B cell (primary cell): ENCODE data around the gene ZNF324. TPM values are rescaled to one million over a fixed set of nuclear protein-coding genes. Genes with fewer than 3 reads are reported as not detected.
"Not testable (repeated sequence)": the region's sequence is repeated elsewhere in the genome, so short reads cannot be mapped to it uniquely, and the experiment has no call there.

Experiments used
- ATAC-seq: fragments of 200-7000 bp; cut with Tn5 transposase; one replicate; pipeline ENCODE4 v1.10.0; 2021; ENCODE audit warnings: low read depth, mild to moderate bottlenecking, moderate number of reproducible peaks, moderate library complexity
- CTCF ChIA-PET: fragments of 350-600 bp; sonication (Branson Sonifier 250); formaldehyde crosslinking; loops from one replicate; lab custom pipeline; 2021; ENCODE audit warnings: antibody characterized with exemption, inconsistent platforms; lab: Charles Lee
- POLR2A ChIA-PET: fragments of 350-600 bp; sonication (Branson Sonifier 250); formaldehyde crosslinking; loops from one replicate; lab custom pipeline; 2021; ENCODE audit warnings: antibody characterized with exemption; lab: Charles Lee
- DNase-seq: peaks from one replicate; pipeline ENCODE4 v3.0.0; 2013
- H2AFZ ChIP-seq: 2 replicates; pipeline ENCODE4 v1.6.1; 2012; ENCODE audit warnings: mild to moderate bottlenecking, low read depth, low read length; ENCODE audit not compliant: insufficient read depth, poor library complexity, severe bottlenecking
- H3K27ac ChIP-seq, 2 donors: 1 replicate in 1 of 2; 2 replicates in 1 of 2; pipeline ENCODE4 v1.5.1; 2012 to 2013; ENCODE audit warnings: low read length in 2 of 2, mild to moderate bottlenecking in 2 of 2, moderate library complexity in 1 of 2
- H3K27me3 ChIP-seq, 4 experiments: fragments of 200-600 bp in 1 of 4; sonication (generic) in 1 of 4; replicated peaks in 1 of 4; 1 replicate in 2 of 4; 2 replicates in 2 of 4; pipeline versions ENCODE4 v1.6.1 to v1.7.0; 2013 to 2016; ENCODE audit warnings: low read length in 3 of 4, mild to moderate bottlenecking in 2 of 4, mixed read lengths in 1 of 4, moderate library complexity in 1 of 4; ENCODE audit not compliant: insufficient read depth in 4 of 4, control insufficient read depth in 3 of 4; ENCODE audit errors: control extremely low read depth in 1 of 4
- H3K36me3 ChIP-seq, 2 experiments: replicated peaks in 1 of 2; 1 replicate in 1 of 2; 2 replicates in 1 of 2; pipeline versions ENCODE4 v1.6.1 to v1.7.1; 2013; ENCODE audit warnings: low read length in 1 of 2; ENCODE audit not compliant: insufficient read depth in 2 of 2, control insufficient read depth in 1 of 2; ENCODE audit errors: control extremely low read depth in 1 of 2, extremely low read depth in 1 of 2
- H3K4me1 ChIP-seq, 2 donors: fragments of 200-600 bp in 1 of 2; sonication (generic) in 1 of 2; 1 replicate in 1 of 2; 2 replicates in 1 of 2; pipeline versions ENCODE4 v1.5.1 to v1.6.1; 2013 to 2017; ENCODE audit warnings: low read length in 2 of 2; ENCODE audit not compliant: control insufficient read depth in 2 of 2, insufficient read depth in 2 of 2
- H3K4me2 ChIP-seq: replicated peaks from 2 replicates; pipeline ENCODE3; 2012; ENCODE audit warnings: mild to moderate bottlenecking, low read depth, low read length; ENCODE audit not compliant: poor library complexity, severe bottlenecking
- H3K4me3 ChIP-seq, 5 experiments: fragments of 200-600 bp in 1 of 5; sonication (generic) in 1 of 5; 1 replicate in 3 of 5; 2 replicates in 2 of 5; pipeline versions ENCODE4 v1.5.1 to v1.7.0; 2011 to 2016; ENCODE audit warnings: low read length in 4 of 5, mild to moderate bottlenecking in 4 of 5, low read depth in 2 of 5, control low read depth in 1 of 5, moderate library complexity in 1 of 5; ENCODE audit not compliant: insufficient read depth in 1 of 5; ENCODE audit errors: control extremely low read depth in 1 of 5, extremely low read depth in 1 of 5
- H3K79me2 ChIP-seq: fragments of 200-600 bp; sonication (generic); one replicate; pipeline ENCODE4 v1.6.0; 2016; ENCODE audit warnings: low read length; ENCODE audit not compliant: control insufficient read depth, insufficient read depth
- H3K9ac ChIP-seq: fragments of 200-600 bp; sonication (generic); 2 replicates; pipeline ENCODE4 v1.6.1; 2017; ENCODE audit warnings: mild to moderate bottlenecking, low read length, moderate library complexity
- H3K9me3 ChIP-seq, 3 donors: one replicate each; pipeline versions ENCODE4 v1.6.1 to v1.7.1; 2013; ENCODE audit warnings: low read length in 2 of 3; ENCODE audit not compliant: control insufficient read depth in 2 of 3, insufficient read depth in 1 of 3; ENCODE audit errors: control extremely low read depth in 1 of 3
- H4K20me1 ChIP-seq: 2 replicates; pipeline ENCODE4 v1.6.0; 2012; ENCODE audit warnings: mild to moderate bottlenecking, low read length; ENCODE audit not compliant: insufficient read depth, control insufficient read depth, poor library complexity, severe bottlenecking
- H3K27ac Mint-ChIP-seq: one replicate; pipeline ENCODE4 v1.8.0; 2021; ENCODE audit warnings: mixed read lengths
- H3K27me3 Mint-ChIP-seq: one replicate; pipeline ENCODE4 v1.8.0; 2021; ENCODE audit warnings: mixed read lengths
- H3K4me1 Mint-ChIP-seq: one replicate; pipeline ENCODE4 v1.8.0; 2021; ENCODE audit warnings: mixed read lengths
- H3K4me3 Mint-ChIP-seq: one replicate; pipeline ENCODE4 v1.8.0; 2021; ENCODE audit warnings: mixed read lengths
- H3K9me3 Mint-ChIP-seq: one replicate; pipeline ENCODE4 v1.8.0; 2022; ENCODE audit warnings: mixed read lengths; ENCODE audit not compliant: insufficient read depth
- EZH2 ChIP-seq: IDR thresholded peaks from 2 replicates; pipeline ENCODE4 v1.6.1; 2012; ENCODE audit warnings: borderline replicate concordance, low read depth, mild to moderate bottlenecking, moderate library complexity, low read length; ENCODE audit not compliant: insufficient read depth, poor library complexity, severe bottlenecking
- WGBS: methylation state at CpG from one replicate; pipeline ENCODE4 v1.1.5; 2013; ENCODE audit warnings: missing lambda C conversion rate; ENCODE audit not compliant: insufficient coverage; 5-methylcytosine and 5-hydroxymethylcytosine counted together
- intact Hi-C: fragments of 100-400 bp; cut with micrococcal nuclease; formaldehyde crosslinking; loops from one replicate; pipeline ENCODE4 v1.10.0; 2022
- polyA plus RNA-seq: library from polyadenylated mRNA; depleted of rRNA; stranded (reverse); fragments of >200 nt; gene quantifications from 2 replicates; pipeline ENCODE4 v1.2.3, GENCODE V29; 2012
- total RNA-seq, 2 donors: library from RNA; stranded (reverse); fragments of 120-200 nt in 1 of 2; gene quantifications; 1 replicate in 1 of 2; 2 replicates in 1 of 2; pipeline versions ENCODE4 v1.2.3 to v1.2.4, GENCODE V29; 2013 to 2022
- TF ChIP-seq, protein P1 (sequence below): fragments of 200-600 bp; IDR thresholded peaks from one replicate; pipeline ENCODE4 v1.8.0; 2022; ENCODE audit warnings: antibody characterized with exemption, mild to moderate bottlenecking

The ZNF324 gene
- total and polyA plus RNA-seq, 2 donors (not counting 1 experiment from before 2014, with no cell fraction given): 12.8 to 21.0 TPM

DNA sequence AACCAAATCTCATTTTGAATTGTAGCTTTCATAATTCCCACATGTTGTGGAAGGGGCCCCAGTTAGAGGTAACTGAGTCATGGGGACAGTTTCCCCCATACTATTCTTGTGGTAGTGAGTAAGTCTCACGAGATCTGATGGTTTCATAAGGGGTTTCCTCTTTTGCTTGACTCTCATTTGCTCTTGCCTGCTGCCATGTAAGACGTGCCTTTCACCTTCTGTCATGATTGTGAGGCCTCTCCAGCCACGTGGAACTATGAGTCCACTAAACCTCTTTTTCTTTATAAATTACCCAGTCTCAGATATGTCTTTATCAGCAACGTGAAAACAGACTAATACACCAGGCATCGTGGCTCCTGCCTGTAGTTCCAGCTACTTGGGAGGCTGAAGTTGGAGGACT, 16.9 kb upstream of the ZNF324 start:
- H3K9ac ChIP-seq, H3K27ac ChIP-seq, DNase-seq, H3K4me2 ChIP-seq, H3K36me3 ChIP-seq, H3K9me3 Mint-ChIP-seq, H3K79me2 ChIP-seq, H2AFZ ChIP-seq, H3K4me3 ChIP-seq, POLR2A ChIA-PET, H3K27ac Mint-ChIP-seq, H4K20me1 ChIP-seq, CTCF ChIA-PET, ATAC-seq, H3K4me3 Mint-ChIP-seq: not testable (repeated sequence)
- Histone ChIP-seq H3K9me3 (peaks cover 3 to 13% (median 6%) of the 10 kb centered on the region in 3 donors), H3K4me1 (peaks cover 5 to 12% of the 10 kb centered on the region in 2 donors), H3K27me3 (peaks cover 0 to 29% (median 2%) of the 10 kb centered on the region in 4 experiments)
- H3K4me1 Mint-ChIP-seq: peaks cover 20% of the 10 kb centered on the region
- peaks cover 17% of the 10 kb centered on the region for H3K27me3 Mint-ChIP-seq
- intact Hi-C loops: loop anchor here (5.0 kb wide), 2 partner anchors 88 to 123 kb away; partner anchors contain the start of genes ZNF497 and ZSCAN22
- 40% methylated on average over 2 of the region's 5 CpGs for WGBS

GRCh38 chr19:58450856-58451357, 16.0 kb upstream of the ZNF324 start:
- Histone ChIP-seq H3K4me1 (peaks cover 5 to 12% of the 10 kb centered on the region in 2 donors), H3K27ac (no peak overlapping the region), H3K27me3 (peaks cover 0 to 29% (median 2%) of the 10 kb centered on the region in 4 experiments), H3K9me3 (peaks cover 3 to 13% (median 6%) of the 10 kb centered on the region in 3 donors), H3K36me3 (peaks cover 0 to 5% of the 10 kb centered on the region in 2 experiments), H3K4me3 (peak overlapping the region; percentile 55 to 81 (median 73)), H2AFZ (peak overlapping the region; percentile 92), H3K4me2 (peak overlapping the region; percentile 93), H3K9ac (peak overlapping the region; percentile 82), H3K79me2 (peaks cover 6% of the 10 kb centered on the region), H4K20me1 (no peaks in the 10 kb centered on the region)
- CTCF ChIA-PET: interaction anchor here (1.2 kb wide), 1 partner anchor 42 kb away, joined by 5 read pairs; the partner anchor contains the start of gene ZNF584
- Mint-ChIP-seq H3K27ac (peak overlapping the region; percentile 85), H3K27me3 (peaks cover 17% of the 10 kb centered on the region), H3K4me3 (peak overlapping the region; percentile 93), H3K9me3 (peaks cover 5% of the 10 kb centered on the region), H3K4me1 (peaks cover 20% of the 10 kb centered on the region)
- WGBS: 11% methylated on average over 10 of the region's 11 CpGs
- DNase-seq (no peak), ATAC-seq (no peak)
- POLR2A ChIA-PET: interaction anchor here (0.8 to 1.9 kb wide), 3 partner anchors 11 to 125 kb away, joined by 3 to 10 read pairs (median 7); partner anchors contain the start of genes ZBTB45 and ZNF132
- intact Hi-C loops: loop anchor here (1.0 to 5.0 kb wide), 10 partner anchors 11 to 146 kb away; partner anchors contain the start of genes ERVK3-1, MZF1, RPS5 and ZNF132
- TF ChIP-seq, protein P1, sequence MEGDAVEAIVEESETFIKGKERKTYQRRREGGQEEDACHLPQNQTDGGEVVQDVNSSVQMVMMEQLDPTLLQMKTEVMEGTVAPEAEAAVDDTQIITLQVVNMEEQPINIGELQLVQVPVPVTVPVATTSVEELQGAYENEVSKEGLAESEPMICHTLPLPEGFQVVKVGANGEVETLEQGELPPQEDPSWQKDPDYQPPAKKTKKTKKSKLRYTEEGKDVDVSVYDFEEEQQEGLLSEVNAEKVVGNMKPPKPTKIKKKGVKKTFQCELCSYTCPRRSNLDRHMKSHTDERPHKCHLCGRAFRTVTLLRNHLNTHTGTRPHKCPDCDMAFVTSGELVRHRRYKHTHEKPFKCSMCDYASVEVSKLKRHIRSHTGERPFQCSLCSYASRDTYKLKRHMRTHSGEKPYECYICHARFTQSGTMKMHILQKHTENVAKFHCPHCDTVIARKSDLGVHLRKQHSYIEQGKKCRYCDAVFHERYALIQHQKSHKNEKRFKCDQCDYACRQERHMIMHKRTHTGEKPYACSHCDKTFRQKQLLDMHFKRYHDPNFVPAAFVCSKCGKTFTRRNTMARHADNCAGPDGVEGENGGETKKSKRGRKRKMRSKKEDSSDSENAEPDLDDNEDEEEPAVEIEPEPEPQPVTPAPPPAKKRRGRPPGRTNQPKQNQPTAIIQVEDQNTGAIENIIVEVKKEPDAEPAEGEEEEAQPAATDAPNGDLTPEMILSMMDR: no peak
- no peak for TF ChIP-seq EZH2
